ENCODE results near the gene RFTN1.

Gene RFTN1

GRCh38 chr3:16375891-16376290 lies 137.6 kb downstream of the RFTN1 start:
- DNase-seq (ENCODE audit: low spot score): no peak

GRCh38 chr3:16374935-16375245 lies 138.6 kb downstream of the RFTN1 start:
- DNase-seq (ENCODE audit: low spot score): no peak

- DNase-seq (ENCODE audit: low spot score): peak; percentile 59
Measured at GRCh38 chr3:16374047-16374934, 139.2 kb downstream of the RFTN1 start.

- peak; percentile 32 for DNase-seq (ENCODE audit: low spot score)
Measured at GRCh38 chr3:16373341-16373946, 140.1 kb downstream of the RFTN1 start.

- no peak for DNase-seq (ENCODE audit: low spot score)
Measured at GRCh38 chr3:16372362-16373292, 140.9 kb downstream of the RFTN1 start.

GRCh38 chr3:16370872-16371740 lies 142.4 kb downstream of the RFTN1 start:
- peak; percentile 46 for DNase-seq (ENCODE audit: low spot score)

GRCh38 chr3:16370503-16370871 lies 143.0 kb downstream of the RFTN1 start:
- no peak for DNase-seq (ENCODE audit: low spot score)

- DNase-seq (ENCODE audit: low spot score): no peak
Measured at GRCh38 chr3:16369885-16370284, 143.6 kb downstream of the RFTN1 start.

- DNase-seq (ENCODE audit: low spot score): no peak
Measured at GRCh38 chr3:16369276-16369675, 144.2 kb downstream of the RFTN1 start.

- no peak for DNase-seq (ENCODE audit: low spot score)
Measured at GRCh38 chr3:16366581-16366980, 146.9 kb downstream of the RFTN1 start.

GRCh38 chr3:16365491-16366128 lies 147.9 kb downstream of the RFTN1 start:
- DNase-seq (ENCODE audit: low spot score): peak; percentile 46

GRCh38 chr3:16364963-16365362 lies 148.5 kb downstream of the RFTN1 start:
- no peak for DNase-seq (ENCODE audit: low spot score)

- DNase-seq (ENCODE audit: low spot score): no peak
Measured at GRCh38 chr3:16364323-16364722, 149.2 kb downstream of the RFTN1 start.

GRCh38 chr3:16363636-16364035 lies 149.9 kb downstream of the RFTN1 start:
- DNase-seq (ENCODE audit: low spot score): no peak

- no peak for DNase-seq (ENCODE audit: low spot score)
Measured at GRCh38 chr3:16362770-16363169, 150.7 kb downstream of the RFTN1 start.

- DNase-seq (ENCODE audit: low spot score): no peak
Measured at GRCh38 chr3:16361087-16361486, 152.4 kb downstream of the RFTN1 start.

- DNase-seq (ENCODE audit: low spot score): no peak
Measured at GRCh38 chr3:16359331-16359730, 154.2 kb downstream of the RFTN1 start.

GRCh38 chr3:16358336-16358735 lies 155.2 kb downstream of the RFTN1 start:
- DNase-seq (ENCODE audit: low spot score): no peak

GRCh38 chr3:16357186-16358121 lies 156.0 kb downstream of the RFTN1 start:
- no peak for DNase-seq (ENCODE audit: low spot score)

GRCh38 chr3:16355828-16356227 lies 157.7 kb downstream of the RFTN1 start:
- DNase-seq (ENCODE audit: low spot score): no peak

Data from germinal center (tissue), 1 donor.